GM23248 (cell line): ENCODE data around the gene PDE2A. TPM values are rescaled to one million over a fixed set of nuclear protein-coding genes. Genes with fewer than 3 reads are reported as not detected.
A peak's percentile ranks its signal among the peaks of the same experiment; 100 is the strongest.

Experiments
- DNase-seq: peaks from one replicate; pipeline ENCODE4 v3.0.0-alpha.2; 2015
- H2AFZ ChIP-seq: fragments of 200-600 bp; sonication (generic); 2 replicates; pipeline ENCODE4 v1.6.1; 2016; ENCODE audit warnings: antibody characterized with exemption
- H3F3A ChIP-seq: fragments of 200-600 bp; sonication (generic); 2 replicates; pipeline ENCODE4 v1.6.1; 2016; ENCODE audit warnings: mild to moderate bottlenecking, antibody characterized with exemption, mixed run types; ENCODE audit not compliant: insufficient read depth
- H3K27ac ChIP-seq: fragments of 200-600 bp; sonication (generic); 2 replicates; pipeline ENCODE4 v1.5.1; 2016; ENCODE audit warnings: mild to moderate bottlenecking
- H3K27me3 ChIP-seq: fragments of 200-600 bp; sonication (generic); replicated peaks from 2 replicates; pipeline ENCODE4 v1.6.1; 2016; ENCODE audit warnings: mild to moderate bottlenecking; ENCODE audit not compliant: insufficient read depth
- H3K36me3 ChIP-seq: fragments of 200-600 bp; sonication (generic); 2 replicates; pipeline ENCODE4 v1.6.1; 2016; ENCODE audit warnings: low read depth, mild to moderate bottlenecking
- H3K4me1 ChIP-seq: fragments of 200-600 bp; sonication (generic); 2 replicates; pipeline ENCODE4 v1.6.1; 2016; ENCODE audit warnings: mild to moderate bottlenecking; ENCODE audit not compliant: insufficient read depth
- H3K4me2 ChIP-seq: fragments of 200-600 bp; sonication (generic); one replicate; pipeline ENCODE4 v1.6.1; 2016; ENCODE audit warnings: mild to moderate bottlenecking; ENCODE audit not compliant: unreplicated experiment
- H3K4me3 ChIP-seq: fragments of 200-600 bp; sonication (generic); 2 replicates; pipeline ENCODE4 v1.5.1; 2016; ENCODE audit warnings: mild to moderate bottlenecking
- H3K79me2 ChIP-seq: fragments of 200-600 bp; sonication (generic); 2 replicates; pipeline ENCODE4 v1.6.1; 2016; ENCODE audit warnings: mild to moderate bottlenecking; ENCODE audit not compliant: insufficient read depth
- H3K9ac ChIP-seq: fragments of 200-600 bp; sonication (generic); 2 replicates; pipeline ENCODE4 v1.6.1; 2016; ENCODE audit warnings: mild to moderate bottlenecking
- H3K9me2 ChIP-seq: fragments of 200-600 bp; sonication (generic); 2 replicates; pipeline ENCODE4 v1.6.1; 2016; ENCODE audit warnings: mixed run types, mild to moderate bottlenecking, moderate library complexity; ENCODE audit not compliant: insufficient read depth
- H3K9me3 ChIP-seq: fragments of 200-600 bp; sonication (generic); one replicate; pipeline ENCODE4 v1.6.1; 2017; ENCODE audit warnings: low read depth
- H4K20me1 ChIP-seq: fragments of 200-600 bp; sonication (generic); 2 replicates; pipeline ENCODE4 v1.6.0; 2016; ENCODE audit not compliant: insufficient read depth
- EZH2 ChIP-seq: fragments of 200-600 bp; sonication (generic); IDR thresholded peaks from 2 replicates; pipeline ENCODE4 v1.6.1; 2018; ENCODE audit warnings: antibody characterized with exemption, mild to moderate bottlenecking; ENCODE audit not compliant: insufficient read depth, poor library complexity, severe bottlenecking
- EZH2phosphoT487 ChIP-seq: fragments of 200-600 bp; sonication (generic); IDR thresholded peaks from 2 replicates; pipeline ENCODE4 v1.6.1; 2018; ENCODE audit warnings: antibody characterized with exemption, moderate library complexity, mild to moderate bottlenecking, low read depth; ENCODE audit not compliant: insufficient read depth
- WGBS, 2 experiments: methylation state at CpG; one replicate each; pipeline ENCODE4 v1.1.6; 2015 to 2017; ENCODE audit warnings: low lambda C conversion rate in 2 of 2, low coverage in 1 of 2; ENCODE audit errors: missing lambda C conversion rate in 2 of 2; 5-methylcytosine and 5-hydroxymethylcytosine counted together
- in situ Hi-C: fragments of 300-500 bp; cut with MboI; formaldehyde crosslinking; loops from 2 replicates; pipeline ENCODE4 v1.15.0; 2020
- polyA plus RNA-seq: library from polyadenylated mRNA; unstranded; fragments of >200 nt; fragmentation: Nextera tagmentation; extraction: Ambion mirVana; gene quantifications from 2 replicates; pipeline ENCODE4 v1.2.1, GENCODE V29; 2016
- total RNA-seq: library from RNA; depleted of rRNA; stranded (reverse); fragments of >200 nt; shearing (Covaris generic); gene quantifications from 2 replicates; pipeline ENCODE4 v1.2.3, GENCODE V29; 2014

Gene PDE2A
- total and polyA plus RNA-seq, 2 experiments from 2014 or later, result 1.0 to 2.3 TPM

- no peak overlapping the region for H3K4me2 ChIP-seq
- no peaks in the 10 kb centered on the region for H3K4me1 ChIP-seq
- in situ Hi-C loops, result no loop called here
- WGBS, 2 experiments, result 51 to 62% methylated on average over 11 to 12 of the region's 12 CpGs
- no peaks in the 10 kb centered on the region for H4K20me1 ChIP-seq
- peaks cover 11% of the 10 kb centered on the region; the same call in 1 of the 2 replicates for H3K27me3 ChIP-seq
- H3F3A ChIP-seq, result no peaks in the 10 kb centered on the region
- H3K9ac ChIP-seq, result no peak overlapping the region
- TF ChIP-seq EZH2 (no peak), EZH2phosphoT487 (no peak)
- H3K9me3 ChIP-seq, result no peaks in the 10 kb centered on the region
- H2AFZ ChIP-seq, result no peak overlapping the region
- H3K9me2 ChIP-seq, result no peaks in the 10 kb centered on the region
- no peak overlapping the region for H3K4me3 ChIP-seq
- no peaks in the 10 kb centered on the region for H3K36me3 ChIP-seq
- H3K27ac ChIP-seq, result no peak overlapping the region
- peak; percentile 42 for DNase-seq
- H3K79me2 ChIP-seq, result no peaks in the 10 kb centered on the region
These were observed 49.6 kb downstream of the PDE2A start for GRCh38 chr11:72624496-72625201.

GRCh38 chr11:72623052-72623451 is 51.2 kb downstream of the PDE2A start:
- no peak overlapping the region for H3K27ac ChIP-seq
- H3K4me1 ChIP-seq, result no peaks in the 10 kb centered on the region
- TF ChIP-seq EZH2phosphoT487 (no peak), EZH2 (no peak)

GRCh38 chr11:72621008-72621610 is 53.1 kb downstream of the PDE2A start:
- no peaks in the 10 kb centered on the region for H3F3A ChIP-seq
- H3K4me2 ChIP-seq, result no peak overlapping the region
- H3K4me1 ChIP-seq, result no peaks in the 10 kb centered on the region
- no peaks in the 10 kb centered on the region for H3K36me3 ChIP-seq
- in situ Hi-C loops, result no loop called here
- no peak for TF ChIP-seq EZH2
- TF ChIP-seq EZH2phosphoT487, result no peak
- WGBS, 2 experiments, result 79 to 82% methylated on average over 4 of the region's 4 CpGs
- no peaks in the 10 kb centered on the region for H3K79me2 ChIP-seq
- no peak overlapping the region for H3K27ac ChIP-seq
- H3K27me3 ChIP-seq, result peaks cover 24% of the 10 kb centered on the region
- H3K9me2 ChIP-seq, result no peaks in the 10 kb centered on the region
- no peak overlapping the region for H3K9ac ChIP-seq
- DNase-seq, result no peak
- H3K4me3 ChIP-seq, result no peak overlapping the region
- no peaks in the 10 kb centered on the region for H4K20me1 ChIP-seq
- no peak overlapping the region for H2AFZ ChIP-seq
- H3K9me3 ChIP-seq, result no peaks in the 10 kb centered on the region

More at GRCh38 chr11:72623052-72623451, 51.2 kb downstream of the PDE2A start:
- in situ Hi-C loops, result no loop called here
- DNase-seq, result no peak
- Histone ChIP-seq H3F3A (no peaks in the 10 kb centered on the region), H2AFZ (no peak overlapping the region), H3K27me3 (peaks cover 11% of the 10 kb centered on the region; the same call in 1 of the 2 replicates), H4K20me1 (no peaks in the 10 kb centered on the region), H3K79me2 (no peaks in the 10 kb centered on the region), H3K4me2 (no peak overlapping the region), H3K9me2 (no peaks in the 10 kb centered on the region), H3K4me3 (no peak overlapping the region), H3K9ac (no peak overlapping the region), H3K36me3 (no peaks in the 10 kb centered on the region), H3K9me3 (no peaks in the 10 kb centered on the region)
- 62 to 67% methylated on average over 8 of the region's 8 CpGs for WGBS, 2 experiments

- WGBS, 2 experiments, result 53 to 55% methylated on average over 8 of the region's 8 CpGs
- Histone ChIP-seq H4K20me1 (no peaks in the 10 kb centered on the region), H3K9me3 (no peaks in the 10 kb centered on the region), H3K9ac (no peak overlapping the region), H3K79me2 (no peaks in the 10 kb centered on the region), H3K27ac (no peak overlapping the region), H3F3A (no peaks in the 10 kb centered on the region), H3K4me1 (no peaks in the 10 kb centered on the region), H3K4me3 (no peak overlapping the region), H3K36me3 (no peaks in the 10 kb centered on the region), H3K27me3 (peaks cover 24% of the 10 kb centered on the region), H2AFZ (no peak overlapping the region), H3K4me2 (no peak overlapping the region), H3K9me2 (no peaks in the 10 kb centered on the region)
- TF ChIP-seq EZH2phosphoT487, result no peak
- TF ChIP-seq EZH2, result no peak
- in situ Hi-C loops, result no loop called here
- no peak for DNase-seq
These were observed 55.4 kb downstream of the PDE2A start for GRCh38 chr11:72618803-72619202.
